GM12874 (cell line): ENCODE data around the gene C2CD4C.

Source experiments
- CTCF ChIP-seq: IDR thresholded peaks from 2 replicates; pipeline ENCODE4 v1.5.1; 2011; ENCODE audit warnings: low read depth, mild to moderate bottlenecking, control low read depth, low read length, moderate library complexity; ENCODE audit not compliant: insufficient read depth

Gene C2CD4C

GRCh38 chr19:424546-424945 lies 15.6 kb upstream of the C2CD4C start:
- TF ChIP-seq CTCF, result no peak

DNA sequence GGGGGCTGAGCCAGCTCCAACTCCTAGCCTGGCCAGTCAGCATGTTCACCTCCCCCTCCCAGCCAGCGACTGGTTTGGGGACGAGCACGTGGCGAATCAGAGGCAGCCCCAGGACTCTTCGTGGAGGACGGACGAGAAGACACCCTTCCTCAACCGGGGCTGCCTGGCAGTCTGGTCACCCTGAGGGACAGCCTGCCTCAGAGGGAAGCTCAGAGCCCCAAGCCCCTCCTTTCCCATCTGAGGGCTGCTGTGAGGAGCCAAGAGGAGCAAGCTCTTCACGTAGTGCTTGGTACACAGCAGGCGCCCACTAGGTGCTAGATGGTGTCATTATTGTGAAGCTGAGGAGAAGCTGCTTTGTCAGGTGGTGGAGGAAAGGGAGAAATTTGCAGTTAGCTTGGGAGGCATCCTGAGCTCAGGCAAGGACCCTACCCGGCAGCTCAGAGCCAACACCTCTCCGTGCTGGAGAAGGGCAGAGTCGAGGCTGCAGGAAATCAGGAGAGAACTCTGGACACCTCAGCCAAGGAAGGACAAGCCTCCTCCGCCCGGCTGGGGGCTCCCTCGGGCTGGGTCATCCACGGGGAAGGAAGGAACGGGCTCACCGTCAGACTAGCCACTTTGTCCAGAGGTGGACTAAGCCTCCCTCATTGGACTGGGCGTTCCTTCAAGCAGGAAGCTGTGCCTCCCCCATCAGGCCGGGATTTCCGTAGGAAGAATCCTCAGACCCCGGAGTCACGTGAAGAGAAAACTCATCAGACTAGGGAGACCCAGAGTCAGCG lies 14.9 kb upstream of the C2CD4C start:
- TF ChIP-seq CTCF, result no peak

- no peak for TF ChIP-seq CTCF
Observed at GRCh38 chr19:422213-422916, 13.4 kb upstream of the C2CD4C start.

- TF ChIP-seq CTCF, result no peak
Observed at GRCh38 chr19:419721-420515, 11.0 kb upstream of the C2CD4C start.

DNA sequence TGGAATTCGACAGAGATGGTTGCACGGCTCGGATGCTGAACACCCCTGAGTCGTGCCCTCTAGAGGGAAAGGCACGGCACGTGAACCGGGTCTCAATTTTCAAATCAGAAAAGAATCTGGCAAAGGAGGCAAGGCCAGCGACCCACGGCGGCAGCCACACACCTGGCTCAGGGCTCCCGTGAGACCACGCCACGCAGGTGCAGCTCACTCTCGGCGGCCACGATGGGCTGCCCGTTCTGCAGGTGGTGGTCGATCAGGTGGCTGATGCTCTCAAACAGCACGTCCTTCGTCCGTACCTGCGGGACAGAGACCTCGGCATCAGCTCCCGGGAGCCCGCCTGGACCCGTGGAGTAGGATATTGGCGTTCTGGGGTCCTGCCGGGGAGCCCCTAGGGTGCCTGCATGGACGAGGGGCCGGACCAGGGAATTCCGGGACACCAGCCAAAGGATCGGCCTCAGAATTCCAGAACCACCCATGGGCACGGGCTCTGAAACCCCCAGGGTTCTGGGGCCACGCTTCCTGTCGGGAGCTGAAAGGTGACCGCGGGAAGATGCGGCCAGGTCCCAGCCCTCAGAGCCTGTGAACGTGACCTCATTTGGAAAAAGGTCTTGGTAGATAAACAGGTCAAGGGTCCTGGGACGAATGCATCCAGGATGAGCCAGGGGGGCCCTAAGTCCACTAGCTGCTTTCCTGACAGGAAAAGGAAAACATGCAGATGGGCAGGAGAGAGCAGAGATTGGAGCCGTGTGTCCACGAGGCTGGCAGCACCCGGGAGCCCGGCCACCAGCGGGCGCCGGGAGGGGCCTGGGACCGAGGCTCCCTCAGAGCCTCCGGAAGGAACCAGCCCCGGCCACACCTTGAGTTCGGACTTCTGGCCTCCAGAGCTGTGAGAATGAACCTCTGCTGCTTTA lies 10.1 kb upstream of the C2CD4C start:
- TF ChIP-seq CTCF, result no peak

DNA sequence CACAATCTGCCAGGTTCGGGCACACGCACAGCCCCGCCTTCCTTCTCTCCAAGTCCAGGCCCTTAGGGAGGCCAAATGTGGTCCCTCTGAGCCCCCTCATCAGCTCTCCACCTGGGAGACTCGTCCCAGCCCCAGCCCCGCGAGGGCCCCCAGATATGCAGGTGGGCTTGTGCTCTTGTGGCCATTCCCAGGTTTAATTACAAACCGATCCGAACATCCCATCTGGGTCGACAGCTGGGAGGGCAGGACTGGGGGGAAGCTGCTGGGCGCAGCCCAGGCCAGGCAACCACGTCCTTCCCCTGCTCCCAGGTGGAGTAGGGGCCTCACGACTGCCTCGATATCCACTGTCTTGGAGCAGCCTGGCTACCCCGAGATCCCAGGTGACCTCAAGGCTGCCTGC lies 7.5 kb upstream of the C2CD4C start:
- no peak for TF ChIP-seq CTCF
